Gastrocnemius medialis (tissue), 4 donors: ENCODE results near the gene PLA2G4F.

Source experiments
- POLR2A ChIP-seq, 2 donors: fragments of 450-650 bp; IDR thresholded peaks; one replicate each; pipeline ENCODE4 v1.6.1; 2017; ENCODE audit warnings: antibody characterized with exemption in 2 of 2, mild to moderate bottlenecking in 2 of 2, moderate library complexity in 2 of 2
- TF ChIP-seq, protein P1 (sequence below), 5 experiments: fragments of 450-650 bp in 3 of 5; fragments of 200-600 bp in 2 of 5; sonication (generic) in 2 of 5; IDR thresholded peaks in 4 of 5; conservative IDR thresholded peaks in 1 of 5; 1 replicate in 4 of 5; 2 replicates in 1 of 5; pipeline ENCODE4 v1.5.1; 2016 to 2019; ENCODE audit warnings: antibody characterized with exemption in 5 of 5, mild to moderate bottlenecking in 3 of 5, moderate library complexity in 3 of 5

DNA sequence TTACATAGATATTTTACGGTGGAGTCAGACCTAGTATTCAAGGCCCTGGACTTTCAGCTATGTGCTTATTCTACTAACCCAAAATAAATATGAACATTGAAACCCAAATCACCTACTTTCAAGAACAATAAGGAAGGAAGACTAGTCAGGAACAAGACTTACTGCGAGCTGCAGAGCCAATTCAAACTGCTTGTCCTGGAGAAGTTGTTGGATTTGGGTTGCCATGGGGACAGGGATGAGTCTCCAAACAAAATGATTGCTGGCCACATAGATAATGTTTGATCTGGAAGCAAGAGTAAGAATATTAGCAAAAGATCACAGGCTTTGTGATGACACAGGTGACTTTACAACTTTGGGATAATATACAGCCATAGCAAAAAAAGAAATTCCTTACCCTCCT, 21.6 kb upstream of the PLA2G4F start:
- TF ChIP-seq, protein P1, sequence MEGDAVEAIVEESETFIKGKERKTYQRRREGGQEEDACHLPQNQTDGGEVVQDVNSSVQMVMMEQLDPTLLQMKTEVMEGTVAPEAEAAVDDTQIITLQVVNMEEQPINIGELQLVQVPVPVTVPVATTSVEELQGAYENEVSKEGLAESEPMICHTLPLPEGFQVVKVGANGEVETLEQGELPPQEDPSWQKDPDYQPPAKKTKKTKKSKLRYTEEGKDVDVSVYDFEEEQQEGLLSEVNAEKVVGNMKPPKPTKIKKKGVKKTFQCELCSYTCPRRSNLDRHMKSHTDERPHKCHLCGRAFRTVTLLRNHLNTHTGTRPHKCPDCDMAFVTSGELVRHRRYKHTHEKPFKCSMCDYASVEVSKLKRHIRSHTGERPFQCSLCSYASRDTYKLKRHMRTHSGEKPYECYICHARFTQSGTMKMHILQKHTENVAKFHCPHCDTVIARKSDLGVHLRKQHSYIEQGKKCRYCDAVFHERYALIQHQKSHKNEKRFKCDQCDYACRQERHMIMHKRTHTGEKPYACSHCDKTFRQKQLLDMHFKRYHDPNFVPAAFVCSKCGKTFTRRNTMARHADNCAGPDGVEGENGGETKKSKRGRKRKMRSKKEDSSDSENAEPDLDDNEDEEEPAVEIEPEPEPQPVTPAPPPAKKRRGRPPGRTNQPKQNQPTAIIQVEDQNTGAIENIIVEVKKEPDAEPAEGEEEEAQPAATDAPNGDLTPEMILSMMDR (IDR thresholded peaks at IDR 0.05 in 4 of 5, conservative IDR thresholded peaks at IDR 0.05 in 1 of 5), result no peak
- no peak for TF ChIP-seq POLR2A (IDR thresholded peaks at IDR 0.05)
